ENCODE results near the gene GABRA5.

GRCh38 chr15:26934848-26935247 is 68.0 kb downstream of the GABRA5 start:
- TF ChIP-seq CTCF (IDR thresholded peaks at IDR 0.05 in 2 of 3, conservative IDR thresholded peaks at IDR 0.05 in 1 of 3; ENCODE audit: control insufficient read depth in 2 of 3, extremely low read depth in 1 of 3, insufficient read depth in 1 of 3, low read depth in 3 of 3, low read length in 3 of 3): no peak
- no peak for TF ChIP-seq ZBTB4 (CRISPR knock-in tag; IDR thresholded peaks at IDR 0.05)
- no peak for TF ChIP-seq SP1 (IDR thresholded peaks at IDR 0.05; ENCODE audit: low read depth, low read length)
- TF ChIP-seq TAF1 (IDR thresholded peaks at IDR 0.05; ENCODE audit: borderline replicate concordance, low read depth, low read length): no peak
- no peak for TF ChIP-seq POLR2A (IDR thresholded peaks at IDR 0.05; ENCODE audit: low read depth, low read length)
- TF ChIP-seq SKIL (IDR thresholded peaks at IDR 0.05; ENCODE audit: low read depth, poor library complexity, severe bottlenecking): no peak
- no peak for TF ChIP-seq RELA (IDR thresholded peaks at IDR 0.05; ENCODE audit: borderline replicate concordance, partially characterized antibody)
- TF ChIP-seq CHD2 (IDR thresholded peaks at IDR 0.05; ENCODE audit: borderline replicate concordance, low read depth, low read length): no peak
- no peak for TF ChIP-seq SUZ12 (IDR thresholded peaks at IDR 0.05; ENCODE audit: unreplicated experiment)

Data from GM12878 (cell line).